ENCODE results near the gene MEIS2.

DNA sequence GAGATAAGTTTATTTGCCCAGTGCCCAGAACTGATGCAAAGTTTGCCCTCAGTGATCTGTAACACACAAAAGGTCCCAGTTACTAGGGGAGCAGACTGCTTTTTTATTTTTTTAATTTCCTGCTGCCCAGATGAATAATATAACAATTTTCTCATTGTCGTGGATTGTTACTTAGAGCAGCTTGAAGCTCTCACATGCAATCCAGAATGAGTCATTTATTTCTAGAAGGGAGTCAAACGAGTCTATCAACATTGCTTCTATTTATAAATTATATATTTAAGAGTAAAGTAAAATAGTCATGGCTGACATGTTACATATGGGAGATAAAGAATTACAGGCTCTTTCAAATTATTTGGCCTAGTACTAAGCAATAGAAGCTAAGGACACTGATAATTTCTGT, 41.3 kb downstream of the MEIS2 start:
- TF ChIP-seq CTCF (conservative IDR thresholded peaks at IDR 0.05; ENCODE audit: low read depth, low read length) (no peak), EZH2 (IDR thresholded peaks at IDR 0.05; ENCODE audit: low read length, unreplicated experiment) (no peak), EZH2phosphoT487 (IDR thresholded peaks at IDR 0.05; ENCODE audit: borderline replicate concordance, low read length) (no peak)
